Measurements from ENCODE around the gene FHAD1. TPM values are rescaled to one million over a fixed set of nuclear protein-coding genes. Genes with fewer than 3 reads are reported as not detected.

Gene FHAD1
- total and polyA plus RNA-seq, 2 of the 13 experiments (the other 11 are each of a cell fraction or from before 2014, with no cell fraction given): not detected

GRCh38 chr1:15409388-15410222, 162.6 kb downstream of the FHAD1 start, which contains the start of gene EFHD2 (continued):
- TF ChIP-seq MAX (IDR thresholded peaks at IDR 0.05): peak; percentile 66
- TF ChIP-seq ZNF30 (CRISPR knock-in tag; IDR thresholded peaks at IDR 0.05): no peak
- TF ChIP-seq SCMH1 (CRISPR knock-in tag; IDR thresholded peaks at IDR 0.05; ENCODE audit: borderline replicate concordance): no peak
- TF ChIP-seq ZNF772 (CRISPR knock-in tag; IDR thresholded peaks at IDR 0.05): peak; percentile 22; the same call in 1 of the 2 replicates
- TF ChIP-seq ZNF138 (CRISPR knock-in tag; IDR thresholded peaks at IDR 0.05; ENCODE audit: low read depth): peak; percentile 55; the same call in 1 of the 2 replicates
- TF ChIP-seq HOXA7 (CRISPR knock-in tag; IDR thresholded peaks at IDR 0.05): no peak
- TF ChIP-seq MEIS2 (CRISPR knock-in tag; IDR thresholded peaks at IDR 0.05): peak; percentile 60; the same call in 1 of the 2 replicates
- TF ChIP-seq SP2 (CRISPR knock-in tag; IDR thresholded peaks at IDR 0.05): no peak
- no peak for TF ChIP-seq SRSF9 (IDR thresholded peaks at IDR 0.05; ENCODE audit: borderline replicate concordance, insufficient read depth, low read depth, low read length, poor library complexity, severe bottlenecking)
- TF ChIP-seq SKI (IDR thresholded peaks at IDR 0.05; ENCODE audit: partially characterized antibody): no peak
- no peak for TF ChIP-seq ZNF652 (CRISPR knock-in tag; IDR thresholded peaks at IDR 0.05; ENCODE audit: borderline replicate concordance, low read depth)
- TF ChIP-seq ZHX1 (CRISPR knock-in tag; IDR thresholded peaks at IDR 0.05; ENCODE audit: low read depth): no peak
- 0 out of 2 replicates have a peak, but pooled peaks have one; percentile 30 for TF ChIP-seq E2F1 (CRISPR knock-in tag; IDR thresholded peaks at IDR 0.05)
- no peak for TF ChIP-seq ZNF549 (CRISPR knock-in tag; IDR thresholded peaks at IDR 0.05)
- TF ChIP-seq POGZ (CRISPR knock-in tag; IDR thresholded peaks at IDR 0.05): no peak
- TF ChIP-seq NR2C2 (CRISPR knock-in tag; IDR thresholded peaks at IDR 0.05; ENCODE audit: borderline replicate concordance): 0 out of 2 replicates have a peak, but pooled peaks have one; percentile 21
- TF ChIP-seq ZBTB33 (CRISPR knock-in tag; IDR thresholded peaks at IDR 0.05): no peak
- no peak for TF ChIP-seq CHCHD3 (CRISPR knock-in tag; IDR thresholded peaks at IDR 0.05)
- no peak; the same call in 1 of the 2 replicates for TF ChIP-seq ZNF276 (CRISPR knock-in tag; IDR thresholded peaks at IDR 0.05; ENCODE audit: low read depth)
- no peak for TF ChIP-seq ZNF232 (CRISPR knock-in tag; IDR thresholded peaks at IDR 0.05; ENCODE audit: borderline replicate concordance)

All from HepG2 (cell line).